CD4-positive, alpha-beta T cell (primary cell): ENCODE data around the gene MEGF9. TPM values are rescaled to one million over a fixed set of nuclear protein-coding genes. Genes with fewer than 3 reads are reported as not detected.

Experiments used
- ATAC-seq: fragments of 200-7000 bp; cut with Tn5 transposase; one replicate; pipeline ENCODE4 v1.10.0; 2022; ENCODE audit warnings: mild to moderate bottlenecking; ENCODE audit not compliant: poor library complexity
- CTCF ChIA-PET: fragments of 350-600 bp; sonication (Branson Sonifier 250); formaldehyde crosslinking; loops from one replicate; lab custom pipeline; 2021; ENCODE audit warnings: antibody characterized with exemption, inconsistent platforms; lab: Charles Lee
- POLR2A ChIA-PET: fragments of 350-600 bp; sonication (Branson Sonifier 250); formaldehyde crosslinking; loops from one replicate; lab custom pipeline; 2021; ENCODE audit warnings: antibody characterized with exemption, inconsistent platforms; lab: Charles Lee
- DNase-seq, 14 experiments: peaks; one replicate each; pipeline ENCODE4 v3.0.0-alpha.2; 2013 to 2020; ENCODE audit warnings: mixed read lengths in 2 of 14
- H3K27ac ChIP-seq, 2 donors: one replicate each; pipeline versions ENCODE4 v1.5.1 to v1.7.0; 2013; ENCODE audit warnings: low read length in 2 of 2, low read depth in 1 of 2, mild to moderate bottlenecking in 1 of 2
- H3K27me3 ChIP-seq, 2 experiments: 1 replicate in 1 of 2; 2 replicates in 1 of 2; pipeline versions ENCODE4 v1.6.1 to v1.7.0; 2013; ENCODE audit warnings: low read length in 2 of 2, control low read depth in 1 of 2, mild to moderate bottlenecking in 1 of 2, moderate library complexity in 1 of 2; ENCODE audit not compliant: insufficient read depth in 2 of 2, control insufficient read depth in 1 of 2
- H3K36me3 ChIP-seq: one replicate; pipeline ENCODE4 v1.6.1; 2013; ENCODE audit warnings: low read length, control low read depth; ENCODE audit not compliant: insufficient read depth
- H3K4me1 ChIP-seq: one replicate; pipeline ENCODE4 v1.6.1; 2013; ENCODE audit warnings: low read length, control low read depth; ENCODE audit not compliant: insufficient read depth
- H3K4me3 ChIP-seq: one replicate; pipeline ENCODE4 v1.5.1; 2013; ENCODE audit warnings: mild to moderate bottlenecking, low read length, moderate library complexity
- H3K9me3 ChIP-seq, 2 experiments: 1 replicate in 1 of 2; 2 replicates in 1 of 2; pipeline versions ENCODE4 v1.6.1 to v1.7.0; 2013; ENCODE audit warnings: low read length in 2 of 2, mild to moderate bottlenecking in 2 of 2, control low read depth in 1 of 2, moderate library complexity in 1 of 2; ENCODE audit not compliant: control insufficient read depth in 1 of 2, insufficient read depth in 1 of 2
- H3K27ac Mint-ChIP-seq: one replicate; pipeline ENCODE4 v1.8.0; 2020; ENCODE audit warnings: mixed read lengths
- H3K27me3 Mint-ChIP-seq: one replicate; pipeline ENCODE4 v1.8.0; 2021; ENCODE audit warnings: mixed read lengths
- H3K36me3 Mint-ChIP-seq: one replicate; pipeline ENCODE4 v1.8.0; 2021; ENCODE audit warnings: low read depth, mixed read lengths
- H3K4me1 Mint-ChIP-seq: one replicate; pipeline ENCODE4 v1.8.0; 2021; ENCODE audit warnings: low read depth, mixed read lengths
- H3K4me3 Mint-ChIP-seq: one replicate; pipeline ENCODE4 v1.8.0; 2020; ENCODE audit warnings: mild to moderate bottlenecking, mixed read lengths
- H3K9me3 Mint-ChIP-seq: one replicate; pipeline ENCODE4 v1.8.0; 2020; ENCODE audit warnings: mixed read lengths
- CTCF ChIP-seq: fragments of 200-600 bp; IDR thresholded peaks from one replicate; pipeline ENCODE4 v1.8.0; 2022; ENCODE audit warnings: antibody characterized with exemption, mild to moderate bottlenecking
- intact Hi-C, 2 experiments: fragments of 100-400 bp; cut with DNase I in 1 of 2; cut with micrococcal nuclease in 1 of 2; formaldehyde crosslinking; loops; one replicate each; pipeline versions ENCODE4 v1.15.1 to v1.9.0; 2023 to 2025; cut with DNase I, micrococcal nuclease
- total RNA-seq, 174 experiments: library from RNA in 2 of 174; stranded (reverse) in 2 of 174; gene quantifications; one replicate each; pipeline ENCODE4 v1.2.3 and lab custom pipeline; 2021 to 2026

The MEGF9 gene
- total RNA-seq, 2 experiments from 2014 or later, result 4.0 to 4.5 TPM

- intact Hi-C loops, result no loop called here
- ChIA-PET CTCF (no interaction called here), POLR2A (no interaction called here)
- Histone ChIP-seq H3K4me1 (no peaks in the 10 kb centered on the region), H3K36me3 (peaks cover 69% of the 10 kb centered on the region), H3K27ac (no peak overlapping the region), H3K4me3 (no peak overlapping the region), H3K27me3 (no peaks in the 10 kb centered on the region), H3K9me3 (no peaks in the 10 kb centered on the region)
- Mint-ChIP-seq H3K27ac (no peak overlapping the region), H3K9me3 (no peaks in the 10 kb centered on the region), H3K4me3 (no peak overlapping the region), H3K4me1 (peaks cover 16% of the 10 kb centered on the region), H3K27me3 (no peaks in the 10 kb centered on the region), H3K36me3 (peaks cover 98% of the 10 kb centered on the region)
- DNase-seq (no peak), ATAC-seq (no peak)
- no peak for TF ChIP-seq CTCF
Observed at GRCh38 chr9:120568816-120569215, 145.5 kb downstream of the MEGF9 start.

- no peak for DNase-seq
- ATAC-seq, result no peak
- ChIA-PET CTCF (no interaction called here), POLR2A (no interaction called here)
- H3K27me3 Mint-ChIP-seq, result no peaks in the 10 kb centered on the region
- H3K4me1 Mint-ChIP-seq, result peaks cover 12% of the 10 kb centered on the region
- Histone ChIP-seq H3K4me1 (no peaks in the 10 kb centered on the region), H3K9me3 (no peaks in the 10 kb centered on the region), H3K36me3 (peaks cover 77% of the 10 kb centered on the region), H3K27ac (no peak overlapping the region), H3K4me3 (no peak overlapping the region), H3K27me3 (no peaks in the 10 kb centered on the region)
- intact Hi-C loops, result no loop called here
- H3K36me3 Mint-ChIP-seq, result peaks cover 98% of the 10 kb centered on the region
- H3K4me3 Mint-ChIP-seq, result no peak overlapping the region
- no peak overlapping the region for H3K27ac Mint-ChIP-seq
- no peak for TF ChIP-seq CTCF
- H3K9me3 Mint-ChIP-seq, result no peaks in the 10 kb centered on the region
Observed at GRCh38 chr9:120567874-120568273, 146.4 kb downstream of the MEGF9 start.

GRCh38 chr9:120567081-120567480 is 147.2 kb downstream of the MEGF9 start:
- no peak overlapping the region for H3K27ac Mint-ChIP-seq
- H3K27me3 Mint-ChIP-seq, result no peaks in the 10 kb centered on the region
- no peak overlapping the region for H3K4me3 ChIP-seq
- no peak for TF ChIP-seq CTCF
- DNase-seq, result no peak
- no peak for ATAC-seq
- H3K4me1 ChIP-seq, result no peaks in the 10 kb centered on the region
- H3K9me3 ChIP-seq, result no peaks in the 10 kb centered on the region
- no peaks in the 10 kb centered on the region for H3K27me3 ChIP-seq
- POLR2A ChIA-PET, result no interaction called here
- peaks cover 98% of the 10 kb centered on the region for H3K36me3 Mint-ChIP-seq
- intact Hi-C loops, result no loop called here
- H3K4me1 Mint-ChIP-seq, result peaks cover 12% of the 10 kb centered on the region
- no peak overlapping the region for H3K4me3 Mint-ChIP-seq
- H3K27ac ChIP-seq, result no peak overlapping the region
- H3K36me3 ChIP-seq, result peaks cover 85% of the 10 kb centered on the region
- CTCF ChIA-PET, result no interaction called here
- no peaks in the 10 kb centered on the region for H3K9me3 Mint-ChIP-seq
